ENCODE data around the gene TBRG1. TPM values are rescaled to one million over a fixed set of nuclear protein-coding genes. Genes with fewer than 3 reads are reported as not detected.

Gene TBRG1
- total RNA-seq, 4 donors from 2014 or later: 35.2 to 54.2 (median 42.4) TPM

GRCh38 chr11:124672536-124673215 lies 50.0 kb downstream of the TBRG1 start:
- TF ChIP-seq, protein P1, sequence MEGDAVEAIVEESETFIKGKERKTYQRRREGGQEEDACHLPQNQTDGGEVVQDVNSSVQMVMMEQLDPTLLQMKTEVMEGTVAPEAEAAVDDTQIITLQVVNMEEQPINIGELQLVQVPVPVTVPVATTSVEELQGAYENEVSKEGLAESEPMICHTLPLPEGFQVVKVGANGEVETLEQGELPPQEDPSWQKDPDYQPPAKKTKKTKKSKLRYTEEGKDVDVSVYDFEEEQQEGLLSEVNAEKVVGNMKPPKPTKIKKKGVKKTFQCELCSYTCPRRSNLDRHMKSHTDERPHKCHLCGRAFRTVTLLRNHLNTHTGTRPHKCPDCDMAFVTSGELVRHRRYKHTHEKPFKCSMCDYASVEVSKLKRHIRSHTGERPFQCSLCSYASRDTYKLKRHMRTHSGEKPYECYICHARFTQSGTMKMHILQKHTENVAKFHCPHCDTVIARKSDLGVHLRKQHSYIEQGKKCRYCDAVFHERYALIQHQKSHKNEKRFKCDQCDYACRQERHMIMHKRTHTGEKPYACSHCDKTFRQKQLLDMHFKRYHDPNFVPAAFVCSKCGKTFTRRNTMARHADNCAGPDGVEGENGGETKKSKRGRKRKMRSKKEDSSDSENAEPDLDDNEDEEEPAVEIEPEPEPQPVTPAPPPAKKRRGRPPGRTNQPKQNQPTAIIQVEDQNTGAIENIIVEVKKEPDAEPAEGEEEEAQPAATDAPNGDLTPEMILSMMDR (IDR thresholded peaks at IDR 0.05): no peak
- TF ChIP-seq EP300 (IDR thresholded peaks at IDR 0.05): no peak
- no peak for TF ChIP-seq POLR2AphosphoS5 (IDR thresholded peaks at IDR 0.05)
- no peak for TF ChIP-seq POLR2A (IDR thresholded peaks at IDR 0.05)
- Histone ChIP-seq H3K27me3 (no peaks in the 10 kb centered on the region), H3K36me3 (peaks cover 0 to 3% of the 10 kb centered on the region in 2 donors), H3K27ac (peak overlapping the region in 3 of 4 donors; percentile 80 to 89 (median 86)), H3K4me3 (peak overlapping the region; percentile 35 to 76), H3K4me1 (peaks cover 0 to 20% (median 6%) of the 10 kb centered on the region in 3 donors), H3K9me3 (no peaks in the 10 kb centered on the region)
- no peak for ATAC-seq
- WGBS, 2 donors (ENCODE audit: low coverage in 1 of 2): 37 to 70% methylated on average over 5 of the region's 7 CpGs

- Histone ChIP-seq H3K27ac (peak within 1 kb of the TSS; percentile 41 to 89 (median 83)), H3K27me3 (no peaks in the 10 kb centered on the region), H3K4me3 (peak within 1 kb of the TSS; percentile 35 to 76), H3K36me3 (no peaks in the 10 kb centered on the region), H3K4me1 (peaks cover 0 to 20% (median 6%) of the 10 kb centered on the region in 3 donors), H3K9me3 (no peaks in the 10 kb centered on the region)
- TF ChIP-seq, protein P1 (IDR thresholded peaks at IDR 0.05): no peak
- TF ChIP-seq POLR2AphosphoS5 (IDR thresholded peaks at IDR 0.05) (peak; percentile 87), POLR2A (IDR thresholded peaks at IDR 0.05) (peak; percentile 34 to 48), EP300 (IDR thresholded peaks at IDR 0.05) (peak; percentile 11)
- ATAC-seq: peak; percentile 98
- 0% methylated on average over 2 to 9 of the region's 58 CpGs for WGBS, 2 donors (ENCODE audit: low coverage in 1 of 2)
Observed at GRCh38 chr11:124673333-124674167, 50.9 kb downstream of the TBRG1 start, which contains the start of the genes SIAE and SPA17. Gene SIAE, minus strand, starts transcription at chr11:124673739. Its CDS starts 31 bp downstream, at chr11:124673708. Gene SPA17, plus strand, starts transcription at chr11:124673904. Its CDS starts 1,361 bp downstream, at chr11:124675265.

DNA sequence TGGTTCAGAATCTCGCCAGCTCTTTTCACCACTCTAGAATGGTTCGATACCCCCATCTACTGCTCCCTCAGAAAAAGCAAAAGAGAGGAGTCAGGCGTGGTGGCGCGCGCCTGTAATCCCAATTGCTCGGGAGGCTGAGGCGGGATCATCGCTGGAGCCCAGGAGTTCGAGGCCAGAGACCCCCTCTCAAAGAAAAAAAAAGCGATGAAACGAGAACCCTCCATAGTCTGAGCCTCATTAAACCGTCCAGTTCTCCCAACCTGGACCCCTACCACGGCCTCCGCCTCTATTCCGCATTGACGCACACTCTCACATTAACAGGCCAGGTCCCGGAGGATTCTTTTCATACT lies 51.5 kb downstream of the TBRG1 start:
- no peak for ATAC-seq
- WGBS, 2 donors (ENCODE audit: low coverage in 1 of 2): 20 to 100% methylated on average over 1 to 5 of the region's 18 CpGs
- peak overlapping the region; percentile 35 to 76 for H3K4me3 ChIP-seq

GRCh38 chr11:124674571-124674970 lies 51.9 kb downstream of the TBRG1 start:
- 90 to 95% methylated on average over 5 of the region's 5 CpGs for WGBS, 2 donors (ENCODE audit: low coverage in 1 of 2)
- Histone ChIP-seq H3K27ac (peak overlapping the region in 3 of 4 donors; percentile 80 to 89 (median 86)), H3K4me3 (peak overlapping the region; percentile 35 to 76), H3K9me3 (no peaks in the 10 kb centered on the region), H3K36me3 (no peaks in the 10 kb centered on the region), H3K4me1 (peaks cover 0 to 20% (median 6%) of the 10 kb centered on the region in 3 donors), H3K27me3 (no peaks in the 10 kb centered on the region)
- TF ChIP-seq EP300 (IDR thresholded peaks at IDR 0.05) (no peak), POLR2A (IDR thresholded peaks at IDR 0.05) (no peak), POLR2AphosphoS5 (IDR thresholded peaks at IDR 0.05) (no peak)
- TF ChIP-seq, protein P1 (IDR thresholded peaks at IDR 0.05): no peak
- ATAC-seq: no peak

More for the DNA sequence above, 51.5 kb downstream of the TBRG1 start:
- TF ChIP-seq POLR2A (IDR thresholded peaks at IDR 0.05): no peak
- no peak for TF ChIP-seq POLR2AphosphoS5 (IDR thresholded peaks at IDR 0.05)
- TF ChIP-seq, protein P1 (IDR thresholded peaks at IDR 0.05): no peak
- TF ChIP-seq EP300 (IDR thresholded peaks at IDR 0.05): no peak
- peak overlapping the region; percentile 41 to 89 (median 83) for H3K27ac ChIP-seq
- peaks cover 0 to 20% (median 6%) of the 10 kb centered on the region in 3 donors for H3K4me1 ChIP-seq
- H3K27me3 ChIP-seq: no peaks in the 10 kb centered on the region
- no peaks in the 10 kb centered on the region for H3K9me3 ChIP-seq
- no peaks in the 10 kb centered on the region for H3K36me3 ChIP-seq
